Hepatocyte (in vitro differentiated cells): ENCODE data around the gene SCRN2.

Experiments used
- CTCF ChIP-seq: fragments of 200-600 bp; sonication (generic); IDR thresholded peaks from 2 replicates; pipeline ENCODE4 v1.5.1; 2016; ENCODE audit warnings: antibody characterized with exemption, mild to moderate bottlenecking; ENCODE audit not compliant: poor library complexity
- EZH2 ChIP-seq: fragments of 200-600 bp; sonication (generic); IDR thresholded peaks from 2 replicates; pipeline ENCODE4 v1.6.1; 2016; ENCODE audit warnings: antibody characterized with exemption, mild to moderate bottlenecking, borderline replicate concordance
- EZH2phosphoT487 ChIP-seq: fragments of 200-600 bp; sonication (generic); IDR thresholded peaks from one replicate; pipeline ENCODE4 v1.6.1; 2018; ENCODE audit warnings: antibody characterized with exemption, mild to moderate bottlenecking, low read depth, moderate library complexity; ENCODE audit not compliant: unreplicated experiment, severe bottlenecking

- no peak for TF ChIP-seq EZH2phosphoT487
- TF ChIP-seq CTCF, result no peak
- TF ChIP-seq EZH2, result no peak
These were observed 28.7 kb downstream of the SCRN2 start for GRCh38 chr17:47812146-47812920.
